NOMO-1 (cell line): ENCODE data around the gene GRIK2.
A peak's percentile ranks its signal among the peaks of the same experiment; 100 is the strongest.

ENCODE experiments used
- DNase-seq, 2 experiments: peaks; one replicate each; lab custom pipeline; 2025; ENCODE audit not compliant: unreplicated experiment in 2 of 2; lab: John Stamatoyannopoulos, UW

GRIK2 gene

DNA sequence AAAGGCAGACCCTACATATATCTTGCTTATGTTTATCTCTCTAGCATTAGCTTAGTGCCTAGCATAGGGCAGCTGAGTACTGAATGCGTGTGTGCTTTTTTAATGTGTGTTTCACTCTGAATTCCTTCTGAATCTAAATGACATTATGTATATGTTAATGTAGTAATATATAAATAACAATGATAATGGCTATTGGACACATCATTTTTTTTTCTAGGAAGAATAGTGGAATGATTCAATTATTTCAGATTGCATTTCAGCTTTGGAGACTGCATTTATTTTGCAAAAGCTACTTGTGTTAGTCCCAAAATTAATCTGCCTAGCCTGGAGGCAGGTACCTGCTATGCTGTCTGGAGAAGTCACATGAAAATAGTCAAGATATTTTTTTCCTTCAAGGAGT, 371.8 kb downstream of the GRIK2 start:
- DNase-seq: no peak

DNA sequence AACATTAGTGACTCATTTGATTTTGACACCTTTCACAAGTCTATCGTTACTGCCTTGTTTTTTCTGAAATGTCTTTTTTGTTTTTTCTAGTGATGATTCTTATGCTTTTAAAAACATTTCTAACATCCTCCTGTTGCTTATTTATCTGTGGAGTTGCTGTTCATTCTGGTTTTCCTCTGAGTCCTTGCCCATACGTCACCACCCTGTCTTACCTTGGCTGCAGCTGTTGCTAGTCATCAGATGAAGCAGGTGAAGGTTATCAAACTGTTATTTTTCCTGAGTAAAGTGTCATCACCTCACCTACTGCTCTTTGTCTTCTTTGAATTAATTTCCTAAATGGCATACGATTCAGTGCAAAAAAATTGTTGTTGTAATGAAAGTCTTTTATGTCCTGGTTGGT, 376.6 kb downstream of the GRIK2 start:
- DNase-seq: no peak

DNA sequence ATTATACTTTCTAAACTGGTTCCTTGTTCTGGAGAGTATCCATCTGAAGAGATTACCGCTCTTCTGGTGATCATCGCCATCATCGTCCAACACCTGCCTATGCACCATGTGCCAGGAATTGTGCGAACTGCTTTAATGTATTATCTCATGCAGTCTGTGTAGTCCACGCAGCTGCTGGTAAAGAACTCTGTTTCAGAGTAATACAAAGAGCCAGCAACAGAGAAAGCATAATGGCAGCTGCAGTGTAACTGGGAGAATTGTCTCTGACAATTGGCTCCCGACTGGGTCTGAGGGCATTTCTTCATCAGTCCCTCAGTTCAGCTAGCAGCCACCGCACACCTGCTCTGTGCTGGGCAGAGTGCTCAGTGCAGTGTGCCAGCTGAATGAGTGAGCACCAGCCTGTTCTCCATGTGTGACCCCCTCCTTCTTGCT, 383.4 kb downstream of the GRIK2 start:
- no peak for DNase-seq

DNA sequence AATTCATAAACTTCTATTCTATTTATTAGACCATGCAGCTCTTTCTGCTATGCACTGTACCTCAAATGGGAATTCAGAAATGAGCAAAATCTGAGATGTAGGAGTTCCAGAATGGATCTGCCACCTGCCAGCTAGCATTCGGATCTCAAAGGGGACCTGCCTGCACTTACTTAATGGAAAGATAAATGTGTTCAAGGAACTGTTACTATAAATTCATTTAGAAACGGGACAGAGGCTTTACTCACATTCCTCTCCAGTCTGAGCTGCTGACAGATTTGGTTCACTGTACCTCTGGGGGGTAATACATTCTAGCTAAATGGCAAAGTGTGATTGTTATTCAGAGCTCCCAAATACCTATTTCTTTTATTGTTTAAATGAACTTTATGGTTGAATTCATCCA, 384.1 kb downstream of the GRIK2 start:
- DNase-seq: no peak

- DNase-seq: peak in 1 of 2 experiments; percentile 15
Observed at GRCh38 chr6:101779051-101779844, 385.7 kb downstream of the GRIK2 start.

GRCh38 chr6:101783287-101783686, 389.8 kb downstream of the GRIK2 start:
- DNase-seq: no peak

DNA sequence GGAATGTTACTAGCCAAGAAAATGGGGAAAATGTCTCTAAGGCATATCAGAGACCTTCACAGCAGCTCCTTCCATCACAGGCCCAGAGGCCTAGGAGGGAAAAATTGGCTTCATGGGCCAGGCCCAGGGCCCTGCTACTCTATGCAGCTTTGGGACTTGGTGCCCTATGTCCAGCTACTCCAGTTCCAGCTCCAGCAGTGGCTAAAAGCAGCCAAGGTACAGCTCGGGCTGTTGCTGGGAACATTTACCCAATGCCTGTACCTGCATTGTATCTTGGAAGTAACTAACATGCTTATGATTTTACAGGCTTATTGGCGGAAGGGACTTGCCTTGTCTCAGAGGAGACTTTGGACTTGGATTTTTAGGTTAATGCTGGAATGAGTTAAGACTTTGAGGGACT, 390.6 kb downstream of the GRIK2 start:
- DNase-seq: no peak

GRCh38 chr6:101799531-101799930, 406.0 kb downstream of the GRIK2 start:
- DNase-seq: no peak

GRCh38 chr6:101800598-101800997, 407.1 kb downstream of the GRIK2 start:
- DNase-seq: no peak

- DNase-seq: no peak
Observed at GRCh38 chr6:101803136-101803535, 409.6 kb downstream of the GRIK2 start.

GRCh38 chr6:101806241-101806640, 412.7 kb downstream of the GRIK2 start:
- DNase-seq: no peak

- DNase-seq: no peak
Observed at GRCh38 chr6:101811108-101811507, 417.6 kb downstream of the GRIK2 start.

- no peak for DNase-seq
Observed at GRCh38 chr6:101816716-101817115, 423.2 kb downstream of the GRIK2 start.

DNA sequence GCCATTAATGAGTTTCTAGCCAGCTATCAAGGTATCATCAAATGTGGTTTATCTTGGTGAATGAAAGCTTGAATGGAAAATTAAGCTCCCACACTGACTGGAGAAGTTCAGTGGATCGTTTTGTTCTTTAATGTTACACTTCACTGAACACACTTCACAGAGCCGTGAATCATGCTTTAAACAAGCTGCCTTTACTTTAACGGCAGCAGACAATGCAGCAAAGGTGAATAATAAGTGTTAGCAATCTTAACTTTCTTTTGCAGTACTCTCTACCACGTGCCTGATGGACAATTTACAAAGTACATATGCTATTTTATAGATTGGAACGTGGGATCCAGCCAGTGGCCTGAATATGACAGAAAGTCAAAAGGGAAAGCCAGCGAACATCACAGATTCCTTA, 424.5 kb downstream of the GRIK2 start:
- no peak for DNase-seq

GRCh38 chr6:101824551-101825345, 431.2 kb downstream of the GRIK2 start:
- DNase-seq: no peak

GRCh38 chr6:101826269-101826668, 432.8 kb downstream of the GRIK2 start:
- DNase-seq: no peak

DNA sequence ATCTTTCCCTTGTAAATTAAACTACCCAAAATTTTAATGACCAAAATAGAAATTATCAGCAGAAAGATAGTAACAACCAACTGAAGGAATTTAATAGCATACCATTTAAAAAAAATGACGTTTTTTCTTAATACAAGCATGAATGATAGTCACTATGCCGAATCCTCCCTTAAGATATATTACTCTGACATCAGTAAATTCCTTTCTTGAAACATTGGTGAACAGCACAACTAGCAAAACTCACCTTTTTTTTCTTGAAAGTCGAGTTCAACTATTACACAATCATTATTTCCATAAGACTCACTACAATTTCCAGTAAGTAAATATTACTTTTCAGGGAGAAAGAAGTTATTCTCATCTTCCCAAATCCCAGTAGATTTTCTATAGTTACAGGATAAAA, 433.2 kb downstream of the GRIK2 start:
- DNase-seq: no peak

DNA sequence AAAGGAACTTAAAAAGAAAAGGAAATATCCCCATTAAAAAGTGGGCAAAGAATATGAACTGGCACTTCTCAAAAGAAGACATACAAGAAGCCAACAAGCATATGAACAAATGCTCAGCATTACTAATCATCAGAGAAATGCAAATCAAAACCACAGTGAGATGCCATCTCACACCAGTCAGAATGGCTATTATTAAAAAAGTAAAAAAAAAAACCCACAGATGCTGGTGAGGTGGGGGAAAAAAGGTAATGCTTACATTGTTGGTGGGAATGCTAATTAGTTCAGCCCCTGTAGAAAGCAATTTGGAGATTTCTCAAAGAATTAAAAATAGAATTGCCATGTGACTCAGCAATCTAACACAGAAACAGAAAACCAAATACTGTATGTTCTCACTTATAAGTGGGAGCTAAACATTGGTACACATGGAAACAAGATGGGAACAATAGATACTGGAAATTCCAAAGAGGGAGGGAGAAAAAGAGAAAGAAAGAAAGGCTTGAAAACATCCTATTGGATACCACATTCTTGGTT, 437.1 kb downstream of the GRIK2 start:
- DNase-seq: no peak

GRCh38 chr6:101832371-101832770, 438.9 kb downstream of the GRIK2 start:
- DNase-seq: no peak

DNA sequence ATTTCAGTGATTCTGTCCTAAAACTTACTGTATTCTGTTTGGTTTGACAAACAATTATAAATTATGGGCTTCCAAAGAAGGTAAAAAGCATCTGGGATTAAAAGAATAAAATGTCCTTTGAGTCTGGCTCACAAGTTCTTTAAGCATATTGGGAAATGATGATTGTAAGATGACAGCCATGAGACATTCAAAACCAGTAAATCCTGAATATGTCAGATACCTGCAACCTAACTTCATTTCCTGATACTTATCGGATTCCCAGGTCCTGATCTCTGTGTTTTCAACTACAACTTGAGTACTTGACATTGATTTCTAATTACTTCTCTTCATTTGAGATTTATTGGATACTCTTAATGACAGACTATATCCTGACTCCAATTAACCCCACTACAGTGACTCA, 446.6 kb downstream of the GRIK2 start:
- DNase-seq: no peak

- DNase-seq: no peak
Observed at GRCh38 chr6:101845172-101845571, 451.7 kb downstream of the GRIK2 start.

GRCh38 chr6:101845621-101846020, 452.1 kb downstream of the GRIK2 start:
- no peak for DNase-seq
